Measurements from ENCODE around the gene KIAA1217.

DNA sequence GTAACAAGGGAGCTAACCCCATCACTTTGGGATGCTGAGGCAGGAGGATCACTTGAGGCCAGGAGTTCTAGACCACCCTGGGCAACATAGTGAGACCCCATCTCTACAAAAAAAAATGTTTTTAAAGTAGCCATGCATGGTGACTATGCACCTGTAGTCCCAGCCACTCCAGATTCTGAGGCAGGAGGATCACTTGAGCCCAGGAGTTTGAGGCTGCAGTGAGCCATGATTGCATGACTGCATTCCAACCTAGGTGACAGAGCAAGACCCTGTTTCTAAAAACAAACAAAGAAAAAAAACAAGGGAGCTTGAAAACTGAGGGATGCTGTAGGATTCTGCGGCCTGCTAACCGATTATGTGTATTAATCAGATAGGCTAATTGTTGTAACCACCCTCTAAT, 4.9 kb downstream of the KIAA1217 start:
- TF ChIP-seq CTCF (IDR thresholded peaks at IDR 0.05) (no peak), POLR2A (IDR thresholded peaks at IDR 0.05) (no peak)

Data from lower leg skin (tissue), 3 donors.